ENCODE results near the gene LAMTOR5. TPM values are rescaled to one million over a fixed set of nuclear protein-coding genes. Genes with fewer than 3 reads are reported as not detected.

Gene LAMTOR5
- total and polyA plus RNA-seq, 2 of the 13 experiments (the other 11 are each of a cell fraction or from before 2014, with no cell fraction given), result 96.7 to 400 TPM

DNA sequence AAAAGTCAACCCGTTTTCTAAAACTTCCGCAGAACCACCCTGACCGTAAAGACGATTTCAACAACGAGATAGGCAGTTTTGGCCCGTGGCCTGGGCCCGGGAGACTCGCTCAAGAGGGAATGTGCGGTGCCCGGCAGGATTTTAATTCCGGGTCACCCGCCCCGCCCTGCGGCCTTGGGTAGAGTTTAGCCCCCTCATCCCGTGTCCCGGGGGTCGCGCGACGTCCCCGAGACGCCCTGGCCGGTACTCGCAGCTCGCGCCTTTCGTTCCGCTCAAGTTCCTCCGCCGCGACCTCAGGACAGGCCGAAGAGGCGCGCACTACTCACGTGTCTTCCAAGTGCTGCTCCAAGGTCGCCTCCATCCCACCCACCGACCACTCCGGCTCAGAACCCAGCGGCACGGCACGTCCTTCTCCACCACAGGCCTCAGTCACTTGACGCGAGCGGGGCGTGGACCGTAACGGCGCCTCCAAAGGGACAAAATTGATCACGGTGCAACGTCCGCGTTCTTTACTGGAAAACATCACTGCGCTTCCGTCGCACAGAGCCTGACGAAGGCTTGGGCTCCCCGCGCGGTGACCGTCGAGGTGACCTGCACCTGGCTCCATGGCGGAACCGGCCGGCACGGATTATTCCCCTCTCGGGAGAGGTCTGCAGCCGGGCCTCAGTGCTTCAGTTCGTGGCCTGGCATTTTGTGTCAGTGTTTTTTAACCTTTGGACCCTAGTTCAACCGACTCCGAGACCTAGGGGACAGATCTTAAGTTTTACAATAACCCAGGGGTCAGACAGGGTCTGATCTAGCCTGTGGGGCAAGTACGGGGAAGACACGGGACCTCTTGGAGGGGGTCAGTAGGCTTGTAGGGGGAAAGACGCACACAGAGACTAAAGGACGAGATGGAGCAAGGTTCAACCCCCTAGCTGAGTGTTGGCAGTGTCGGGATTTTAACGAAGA, at the start of gene LAMTOR5 (continued):
- TF ChIP-seq SMARCE1 (IDR thresholded peaks at IDR 0.05; ENCODE audit: borderline replicate concordance) (no peak), ZNF614 (CRISPR knock-in tag; IDR thresholded peaks at IDR 0.05; ENCODE audit: borderline replicate concordance) (no peak; the same call in 1 of the 2 replicates), ZNF484 (CRISPR knock-in tag; IDR thresholded peaks at IDR 0.05; ENCODE audit: borderline replicate concordance, low read depth) (no peak), KDM4B (CRISPR knock-in tag; IDR thresholded peaks at IDR 0.05) (peak; percentile 67; the same call in 1 of the 2 replicates), ZBTB3 (CRISPR knock-in tag; IDR thresholded peaks at IDR 0.05; ENCODE audit: borderline replicate concordance, low read depth) (peak; percentile 85; the same call in 1 of the 2 replicates), DPF2 (CRISPR knock-in tag; IDR thresholded peaks at IDR 0.05; ENCODE audit: borderline replicate concordance, low read depth) (peak; percentile 58; the same call in 1 of the 2 replicates), ZNF441 (CRISPR knock-in tag; IDR thresholded peaks at IDR 0.05; ENCODE audit: borderline replicate concordance) (peak; percentile 87), ARNT (IDR thresholded peaks at IDR 0.05) (no peak), SMAD1 (CRISPR knock-in tag; IDR thresholded peaks at IDR 0.05; ENCODE audit: borderline replicate concordance, low read depth) (peak; percentile 80; the same call in 1 of the 2 replicates), ZNF124 (CRISPR knock-in tag; IDR thresholded peaks at IDR 0.05) (no peak; the same call in 1 of the 2 replicates), KLF9 (CRISPR knock-in tag; IDR thresholded peaks at IDR 0.05; ENCODE audit: low read depth) (no peak), AGO2 (optimal IDR thresholded peaks at IDR 0.05; ENCODE audit: low read depth, low read length) (peak; percentile 83), RNF2 (conservative IDR thresholded peaks at IDR 0.05; ENCODE audit: low read depth) (peak; percentile 39; the same call in 1 of the 2 replicates), SIX4 (CRISPR knock-in tag; IDR thresholded peaks at IDR 0.05) (peak; percentile 39; the same call in 1 of the 2 replicates), RFXANK (CRISPR knock-in tag; IDR thresholded peaks at IDR 0.05) (peak; percentile 39; the same call in 1 of the 2 replicates), ZSCAN22 (CRISPR knock-in tag; IDR thresholded peaks at IDR 0.05) (0 out of 2 replicates have a peak, but pooled peaks have one; percentile 45), ZNF460 (CRISPR knock-in tag; IDR thresholded peaks at IDR 0.05; ENCODE audit: borderline replicate concordance) (peak; percentile 55; the same call in 1 of the 2 replicates), ZMAT3 (CRISPR knock-in tag; conservative IDR thresholded peaks at IDR 0.05) (peak; percentile 98)
- TF ChIP-seq, protein P1, sequence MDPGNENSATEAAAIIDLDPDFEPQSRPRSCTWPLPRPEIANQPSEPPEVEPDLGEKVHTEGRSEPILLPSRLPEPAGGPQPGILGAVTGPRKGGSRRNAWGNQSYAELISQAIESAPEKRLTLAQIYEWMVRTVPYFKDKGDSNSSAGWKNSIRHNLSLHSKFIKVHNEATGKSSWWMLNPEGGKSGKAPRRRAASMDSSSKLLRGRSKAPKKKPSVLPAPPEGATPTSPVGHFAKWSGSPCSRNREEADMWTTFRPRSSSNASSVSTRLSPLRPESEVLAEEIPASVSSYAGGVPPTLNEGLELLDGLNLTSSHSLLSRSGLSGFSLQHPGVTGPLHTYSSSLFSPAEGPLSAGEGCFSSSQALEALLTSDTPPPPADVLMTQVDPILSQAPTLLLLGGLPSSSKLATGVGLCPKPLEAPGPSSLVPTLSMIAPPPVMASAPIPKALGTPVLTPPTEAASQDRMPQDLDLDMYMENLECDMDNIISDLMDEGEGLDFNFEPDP (CRISPR knock-in tag; conservative IDR thresholded peaks at IDR 0.05), result no peak
- TF ChIP-seq, protein P2, sequence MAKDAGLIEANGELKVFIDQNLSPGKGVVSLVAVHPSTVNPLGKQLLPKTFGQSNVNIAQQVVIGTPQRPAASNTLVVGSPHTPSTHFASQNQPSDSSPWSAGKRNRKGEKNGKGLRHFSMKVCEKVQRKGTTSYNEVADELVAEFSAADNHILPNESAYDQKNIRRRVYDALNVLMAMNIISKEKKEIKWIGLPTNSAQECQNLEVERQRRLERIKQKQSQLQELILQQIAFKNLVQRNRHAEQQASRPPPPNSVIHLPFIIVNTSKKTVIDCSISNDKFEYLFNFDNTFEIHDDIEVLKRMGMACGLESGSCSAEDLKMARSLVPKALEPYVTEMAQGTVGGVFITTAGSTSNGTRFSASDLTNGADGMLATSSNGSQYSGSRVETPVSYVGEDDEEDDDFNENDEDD (CRISPR knock-in tag; IDR thresholded peaks at IDR 0.05; ENCODE audit: borderline replicate concordance), result peak; percentile 87
- TF ChIP-seq, protein P3, sequence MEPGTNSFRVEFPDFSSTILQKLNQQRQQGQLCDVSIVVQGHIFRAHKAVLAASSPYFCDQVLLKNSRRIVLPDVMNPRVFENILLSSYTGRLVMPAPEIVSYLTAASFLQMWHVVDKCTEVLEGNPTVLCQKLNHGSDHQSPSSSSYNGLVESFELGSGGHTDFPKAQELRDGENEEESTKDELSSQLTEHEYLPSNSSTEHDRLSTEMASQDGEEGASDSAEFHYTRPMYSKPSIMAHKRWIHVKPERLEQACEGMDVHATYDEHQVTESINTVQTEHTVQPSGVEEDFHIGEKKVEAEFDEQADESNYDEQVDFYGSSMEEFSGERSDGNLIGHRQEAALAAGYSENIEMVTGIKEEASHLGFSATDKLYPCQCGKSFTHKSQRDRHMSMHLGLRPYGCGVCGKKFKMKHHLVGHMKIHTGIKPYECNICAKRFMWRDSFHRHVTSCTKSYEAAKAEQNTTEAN (CRISPR knock-in tag; conservative IDR thresholded peaks at IDR 0.05), result peak; percentile 88; the same call in 1 of the 2 replicates
- TF ChIP-seq, protein P4, sequence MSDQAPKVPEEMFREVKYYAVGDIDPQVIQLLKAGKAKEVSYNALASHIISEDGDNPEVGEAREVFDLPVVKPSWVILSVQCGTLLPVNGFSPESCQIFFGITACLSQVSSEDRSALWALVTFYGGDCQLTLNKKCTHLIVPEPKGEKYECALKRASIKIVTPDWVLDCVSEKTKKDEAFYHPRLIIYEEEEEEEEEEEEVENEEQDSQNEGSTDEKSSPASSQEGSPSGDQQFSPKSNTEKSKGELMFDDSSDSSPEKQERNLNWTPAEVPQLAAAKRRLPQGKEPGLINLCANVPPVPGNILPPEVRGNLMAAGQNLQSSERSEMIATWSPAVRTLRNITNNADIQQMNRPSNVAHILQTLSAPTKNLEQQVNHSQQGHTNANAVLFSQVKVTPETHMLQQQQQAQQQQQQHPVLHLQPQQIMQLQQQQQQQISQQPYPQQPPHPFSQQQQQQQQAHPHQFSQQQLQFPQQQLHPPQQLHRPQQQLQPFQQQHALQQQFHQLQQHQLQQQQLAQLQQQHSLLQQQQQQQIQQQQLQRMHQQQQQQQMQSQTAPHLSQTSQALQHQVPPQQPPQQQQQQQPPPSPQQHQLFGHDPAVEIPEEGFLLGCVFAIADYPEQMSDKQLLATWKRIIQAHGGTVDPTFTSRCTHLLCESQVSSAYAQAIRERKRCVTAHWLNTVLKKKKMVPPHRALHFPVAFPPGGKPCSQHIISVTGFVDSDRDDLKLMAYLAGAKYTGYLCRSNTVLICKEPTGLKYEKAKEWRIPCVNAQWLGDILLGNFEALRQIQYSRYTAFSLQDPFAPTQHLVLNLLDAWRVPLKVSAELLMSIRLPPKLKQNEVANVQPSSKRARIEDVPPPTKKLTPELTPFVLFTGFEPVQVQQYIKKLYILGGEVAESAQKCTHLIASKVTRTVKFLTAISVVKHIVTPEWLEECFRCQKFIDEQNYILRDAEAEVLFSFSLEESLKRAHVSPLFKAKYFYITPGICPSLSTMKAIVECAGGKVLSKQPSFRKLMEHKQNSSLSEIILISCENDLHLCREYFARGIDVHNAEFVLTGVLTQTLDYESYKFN (CRISPR knock-in tag; conservative IDR thresholded peaks at IDR 0.05), result peak; percentile 70

All from HepG2 (cell line).